Heart left ventricle (tissue), 16 donors: ENCODE measurements around the gene PTPRN2. TPM values are rescaled to one million over a fixed set of nuclear protein-coding genes. Genes with fewer than 3 reads are reported as not detected.

Experiments used
- ATAC-seq, 4 donors: fragments of 200-7000 bp; cut with Tn5 transposase; one replicate each; pipeline ENCODE4 v1.9.1; 2020 to 2022; ENCODE audit warnings: moderate library complexity in 4 of 4, mild to moderate bottlenecking in 3 of 4, moderate number of reproducible peaks in 1 of 4
- DNase-seq, 5 donors: peaks; one replicate each; pipeline ENCODE4 v3.0.0-alpha.2; 2020
- H3K27ac ChIP-seq, 12 donors: fragments of 200-600 bp; sonication (generic) in 4 of 12; one replicate each; pipeline versions ENCODE4 v1.5.0 to v1.8.0; 2016 to 2022; ENCODE audit warnings: mild to moderate bottlenecking in 2 of 12
- H3K27me3 ChIP-seq, 9 donors: fragments of 200-600 bp; sonication (generic) in 2 of 9; one replicate each; pipeline versions ENCODE4 v1.5.1 to v1.8.0; 2016 to 2022; ENCODE audit warnings: mild to moderate bottlenecking in 3 of 9
- H3K36me3 ChIP-seq, 9 donors: fragments of 200-600 bp; sonication (generic) in 2 of 9; one replicate each; pipeline versions ENCODE4 v1.5.0 to v1.8.0; 2018 to 2022; ENCODE audit warnings: mild to moderate bottlenecking in 2 of 9
- H3K4me1 ChIP-seq, 12 donors: fragments of 200-600 bp; sonication (generic) in 4 of 12; one replicate each; pipeline versions ENCODE4 v1.5.0 to v1.8.0; 2016 to 2022; ENCODE audit warnings: mild to moderate bottlenecking in 3 of 12
- H3K4me3 ChIP-seq, 12 donors: fragments of 200-600 bp; sonication (generic) in 4 of 12; one replicate each; pipeline versions ENCODE4 v1.5.0 to v1.8.0; 2017 to 2022; ENCODE audit warnings: mild to moderate bottlenecking in 9 of 12, moderate library complexity in 4 of 12
- H3K9me3 ChIP-seq, 12 donors: fragments of 200-600 bp; sonication (generic) in 4 of 12; one replicate each; pipeline versions ENCODE4 v1.5.0 to v1.8.0; 2016 to 2022; ENCODE audit warnings: mild to moderate bottlenecking in 1 of 12
- CTCF ChIP-seq, 12 donors: fragments of 200-600 bp; sonication (generic) in 4 of 12; IDR thresholded peaks; one replicate each; pipeline versions ENCODE4 v1.5.0 to v1.8.0; 2018 to 2022; ENCODE audit warnings: antibody characterized with exemption in 12 of 12, mild to moderate bottlenecking in 5 of 12
- POLR2A ChIP-seq, 2 donors: fragments of 450-650 bp; IDR thresholded peaks; one replicate each; pipeline ENCODE4 v1.6.1; 2017; ENCODE audit warnings: antibody characterized with exemption in 2 of 2, mild to moderate bottlenecking in 2 of 2, moderate library complexity in 2 of 2
- WGBS, 4 donors: extraction: QIAGEN DNeasy Blood & Tissue Kit in 2 of 4; methylation state at CpG; one replicate each; pipeline versions ENCODE4 v1.1.5 to v1.1.7; 2013 to 2018; 5-methylcytosine and 5-hydroxymethylcytosine counted together
- intact Hi-C, 10 donors: fragments of 100-400 bp; cut with DNase I; formaldehyde crosslinking; loops; one replicate each; pipeline versions ENCODE4 v1.11.1 to v1.14.2; 2022
- polyA plus RNA-seq, 2 donors: library from polyadenylated mRNA; stranded (reverse); fragments of 200-250 nt; gene quantifications; one replicate each; pipeline ENCODE4 v1.2.3, GENCODE V29; 2013
- total RNA-seq, 9 donors: library from RNA; depleted of rRNA in 2 of 9; stranded (reverse); fragments of >200 nt in 2 of 9; fragmentation: NEBNext Ultra II Directional in 3 of 9; extraction: Animal tissue kit (Norgen Biotek cat#: 25700) in 3 of 9; gene quantifications; one replicate each; pipeline versions ENCODE4 v1.1.0 to v1.2.4, GENCODE V29; 2016 to 2023
- donor health status: ischemic (EF 13 %, LVEDD 7.1; RV severe dilation, severe dysfunction).
- donor health status: healthy with polysubstance abuse.
- donor health status: DM: no; HTN: yes; CAD: no.
- donor health status: DM: no; HTN: no; CAD: no.
- donor health status: ischemic (EF 25% LVEDD 6.9; RV normal size, moderate dysfunction).
- donor health status: ischemic (EF 25% LVEDD 5.7; RV mildly dilated, moderate dysfunction).
- donor health status: healthy.
- donor health status: DM: yes; HTN: yes; CAD: no.
- donor health status: ischemic (EF 35%, LVEDD 5.7; RV mildly dilated, moderate dysfunction).
- donor health status: nonischemic (EF 11% LVEDD 7.7; RV severe dilation, severe dysfunction).
- donor health status: DM: yes; HTN: yes; CAD: no.
- donor health status: PGD.
- donor health status: ischemic (EF 29% LVEDD 5.4; RV normal size, mild dysfunction).
- donor health status: nonischemic (EF 23%, LVEDD 6.1; RV moderate dilation, normal function).

The PTPRN2 gene
- total and polyA plus RNA-seq, 11 donors, result 0.61 to 2.3 (median 1.3) TPM

- intact Hi-C loops, result no loop called here
- no peaks in the 10 kb centered on the region for H3K27me3 ChIP-seq
- H3K27ac ChIP-seq, result no peak overlapping the region
- no peaks in the 10 kb centered on the region for H3K4me1 ChIP-seq
- 76 to 82% (median 80%) methylated on average over 2 of the region's 2 CpGs for WGBS, 4 donors
- ATAC-seq, result no peak
- no peaks in the 10 kb centered on the region for H3K36me3 ChIP-seq
- no peak overlapping the region for H3K4me3 ChIP-seq
- DNase-seq, result no peak
- H3K9me3 ChIP-seq, result peaks cover 0 to 48% (median 30%) of the 10 kb centered on the region in 12 donors
- TF ChIP-seq POLR2A (IDR thresholded peaks at IDR 0.05) (no peak), CTCF (IDR thresholded peaks at IDR 0.05) (no peak)
Measured at GRCh38 chr7:158286210-158286609, 301.4 kb downstream of the PTPRN2 start.

GRCh38 chr7:158285383-158285770 lies 302.2 kb downstream of the PTPRN2 start:
- intact Hi-C loops, result no loop called here
- 92 to 94% (median 92%) methylated on average over 6 to 9 of the region's 9 CpGs for WGBS, 4 donors
- no peaks in the 10 kb centered on the region for H3K4me1 ChIP-seq
- DNase-seq (no peak), ATAC-seq (no peak)
- no peak overlapping the region for H3K27ac ChIP-seq
- H3K36me3 ChIP-seq, result no peaks in the 10 kb centered on the region
- TF ChIP-seq POLR2A (IDR thresholded peaks at IDR 0.05) (no peak), CTCF (IDR thresholded peaks at IDR 0.05) (no peak)
- no peaks in the 10 kb centered on the region for H3K27me3 ChIP-seq
- H3K4me3 ChIP-seq, result no peak overlapping the region
- peaks cover 0 to 46% (median 30%) of the 10 kb centered on the region in 12 donors for H3K9me3 ChIP-seq

GRCh38 chr7:158284617-158285382 lies 302.8 kb downstream of the PTPRN2 start:
- ATAC-seq (no peak), DNase-seq (no peak)
- Histone ChIP-seq H3K4me1 (no peaks in the 10 kb centered on the region), H3K4me3 (no peak overlapping the region), H3K9me3 (peaks cover 0 to 40% (median 28%) of the 10 kb centered on the region in 12 donors), H3K27ac (no peak overlapping the region), H3K27me3 (no peaks in the 10 kb centered on the region), H3K36me3 (no peaks in the 10 kb centered on the region)
- intact Hi-C loops, result no loop called here
- 81 to 86% (median 84%) methylated on average over 18 of the region's 18 CpGs for WGBS, 4 donors
- TF ChIP-seq POLR2A (IDR thresholded peaks at IDR 0.05) (no peak), CTCF (IDR thresholded peaks at IDR 0.05) (no peak)

- no peaks in the 10 kb centered on the region for H3K36me3 ChIP-seq
- no peak overlapping the region for H3K27ac ChIP-seq
- H3K9me3 ChIP-seq, result peaks cover 0 to 33% (median 23%) of the 10 kb centered on the region in 12 donors
- no peak for ATAC-seq
- DNase-seq, result no peak
- intact Hi-C loops, result no loop called here
- no peak overlapping the region for H3K4me3 ChIP-seq
- 77 to 86% (median 83%) methylated on average over 5 to 6 of the region's 6 CpGs for WGBS, 4 donors
- no peaks in the 10 kb centered on the region for H3K4me1 ChIP-seq
- TF ChIP-seq POLR2A (IDR thresholded peaks at IDR 0.05) (no peak), CTCF (IDR thresholded peaks at IDR 0.05) (no peak)
- no peaks in the 10 kb centered on the region for H3K27me3 ChIP-seq
Measured at GRCh38 chr7:158284121-158284520, 303.5 kb downstream of the PTPRN2 start.
